HepG2 (cell line): ENCODE data around the gene RALY. TPM values are rescaled to one million over a fixed set of nuclear protein-coding genes. Genes with fewer than 3 reads are reported as not detected.
A peak's percentile ranks its signal among the peaks of the same experiment; 100 is the strongest.

Experiments used
- ATF7 ChIP-seq, 2 experiments: fragments of 450-650 bp in 1 of 2; sonication (generic) in 1 of 2; formaldehyde crosslinking in 1 of 2; IDR thresholded peaks; 2 replicates each; pipeline versions ENCODE4 v1.4.0 to v1.6.1; 2016 to 2020; ENCODE audit warnings: antibody characterized with exemption in 1 of 2, mild to moderate bottlenecking in 1 of 2, missing genetic modification reagents in 1 of 2
- BRCA1 ChIP-seq: sonication (generic); formaldehyde crosslinking; IDR thresholded peaks from 2 replicates; pipeline ENCODE4 v1.4.0; 2020; ENCODE audit warnings: missing genetic modification reagents
- CEBPZ ChIP-seq: IDR thresholded peaks from 2 replicates; pipeline ENCODE4 v1.6.1; 2012; ENCODE audit warnings: low read length, improper control_type of control experiment
- E2F2 ChIP-seq: sonication (generic); formaldehyde crosslinking; IDR thresholded peaks from 2 replicates; pipeline ENCODE4 v1.4.0; 2020; ENCODE audit warnings: missing genetic modification reagents, borderline replicate concordance
- GZF1 ChIP-seq: sonication (generic); formaldehyde crosslinking; IDR thresholded peaks from 2 replicates; pipeline ENCODE4 v1.5.1; 2020; ENCODE audit warnings: mild to moderate bottlenecking, missing genetic modification reagents
- KLF13 ChIP-seq: sonication (generic); formaldehyde crosslinking; IDR thresholded peaks from 2 replicates; pipeline ENCODE4 v1.4.0; 2020; ENCODE audit warnings: mild to moderate bottlenecking, missing genetic modification reagents
- KMT2A ChIP-seq: sonication (generic); formaldehyde crosslinking; IDR thresholded peaks from 2 replicates; pipeline ENCODE4 v1.4.0; 2020; ENCODE audit warnings: missing genetic modification reagents
- MED1 ChIP-seq: sonication (generic); formaldehyde crosslinking; IDR thresholded peaks from 2 replicates; pipeline ENCODE4 v1.4.0; 2020; ENCODE audit warnings: missing genetic modification reagents
- MEIS1 ChIP-seq: sonication (generic); formaldehyde crosslinking; IDR thresholded peaks from 2 replicates; pipeline ENCODE4 v1.9.0; 2021; ENCODE audit warnings: mild to moderate bottlenecking, missing genetic modification reagents, moderate library complexity, borderline replicate concordance
- MNT ChIP-seq: fragments of 450-650 bp; IDR thresholded peaks from 2 replicates; pipeline ENCODE4 v1.6.1; 2016
- MXI1 ChIP-seq: IDR thresholded peaks from 3 replicates; pipeline ENCODE4 v1.6.1; 2012; ENCODE audit warnings: low read depth, low read length, inconsistent platforms, borderline replicate concordance
- NFIC ChIP-seq: IDR thresholded peaks from 2 replicates; pipeline ENCODE4 v1.6.1; 2012; ENCODE audit warnings: mild to moderate bottlenecking, low read length, inconsistent platforms
- PAF1 ChIP-seq: IDR thresholded peaks from 2 replicates; pipeline ENCODE4 v1.6.1; 2016; ENCODE audit warnings: missing genetic modification reagents, missing compliant biosample characterization
- PHF5A ChIP-seq: IDR thresholded peaks from one replicate; pipeline ENCODE4 v1.6.1; 2018; ENCODE audit warnings: low read depth, missing genetic modification reagents; ENCODE audit not compliant: unreplicated experiment
- RBM22 ChIP-seq: fragments of 200-400 bp; formaldehyde crosslinking; optimal IDR thresholded peaks from 2 replicates; pipeline ENCODE3; 2017; ENCODE audit warnings: mild to moderate bottlenecking, low read length, moderate library complexity
- RORA ChIP-seq: sonication (generic); formaldehyde crosslinking; IDR thresholded peaks from 2 replicates; pipeline ENCODE4 v1.5.0; 2020; ENCODE audit warnings: mild to moderate bottlenecking, missing genetic modification reagents, moderate library complexity
- SMC3 ChIP-seq: IDR thresholded peaks from 2 replicates; pipeline ENCODE4 v1.6.1; 2011; ENCODE audit warnings: low read length, improper control_type of control experiment
- ZBTB14 ChIP-seq: sonication (generic); formaldehyde crosslinking; IDR thresholded peaks from 2 replicates; pipeline ENCODE4 v1.4.0; 2020; ENCODE audit warnings: missing genetic modification reagents
- ZFP82 ChIP-seq: sonication (generic); formaldehyde crosslinking; IDR thresholded peaks from 2 replicates; pipeline ENCODE4 v1.5.1; 2020; ENCODE audit warnings: mild to moderate bottlenecking, missing genetic modification reagents, borderline replicate concordance
- ZNF234 ChIP-seq: sonication (generic); formaldehyde crosslinking; conservative IDR thresholded peaks from 2 replicates; pipeline ENCODE4 v1.5.1; 2020; ENCODE audit warnings: mild to moderate bottlenecking, missing genetic modification reagents
- ZNF766 ChIP-seq: sonication (generic); formaldehyde crosslinking; IDR thresholded peaks from 2 replicates; pipeline ENCODE4 v1.5.0; 2020; ENCODE audit warnings: missing genetic modification reagents, borderline replicate concordance
- ZSCAN20 ChIP-seq: sonication (generic); formaldehyde crosslinking; IDR thresholded peaks from 2 replicates; pipeline ENCODE4 v1.4.0; 2020; ENCODE audit warnings: missing genetic modification reagents, mild to moderate bottlenecking, borderline replicate concordance
- polyA plus RNA-seq, 8 experiments: library from polyadenylated mRNA; depleted of rRNA in 3 of 8; stranded (reverse) in 7 of 8; unstranded in 1 of 8; fragments of >200 nt; fragmentation: Illumina TruSeq in 4 of 8; extraction: Trizol in 4 of 8; gene quantifications; 2 replicates each; pipeline versions ENCODE4 v1.2.1 to v1.2.3, GENCODE V29; 2011 to 2016; ENCODE audit warnings: low read depth in 4 of 8, missing spikeins in 1 of 8, mixed read lengths in 1 of 8; ENCODE audit not compliant: insufficient read depth in 1 of 8
- total RNA-seq, 5 experiments: library from RNA; depleted of rRNA; stranded (reverse); fragments of >200 nt; fragmentation: Illumina TruSeq; extraction: Trizol; gene quantifications; 2 replicates each; pipeline ENCODE4 v1.2.3, GENCODE V29; 2016; ENCODE audit warnings: low read depth in 1 of 5

The RALY gene
- total and polyA plus RNA-seq, 2 of the 13 experiments (the other 11 are each of a cell fraction or from before 2014, with no cell fraction given): 178 to 186 TPM

GRCh38 chr20:34111702-34112599 lies 118.2 kb downstream of the RALY start, which contains the start of gene EIF2S2 (continued):
- TF ChIP-seq CEBPZ (no peak), RBM22 (no peak), ZSCAN20 (0 out of 2 replicates have a peak, but pooled peaks have one; percentile 33), MEIS1 (CRISPR knock-in tag) (peak; percentile 96), RORA (CRISPR knock-in tag) (no peak; the same call in 1 of the 2 replicates), BRCA1 (CRISPR knock-in tag) (peak; percentile 99), E2F2 (CRISPR knock-in tag) (peak; percentile 99; the same call in 1 of the 2 replicates), GZF1 (CRISPR knock-in tag) (peak; percentile 71), NFIC (no peak; the same call in 1 of the 2 replicates), ZFP82 (CRISPR knock-in tag) (peak; percentile 100; the same call in 1 of the 2 replicates), KMT2A (CRISPR knock-in tag) (peak; percentile 94), MED1 (CRISPR knock-in tag) (peak; percentile 91), ZNF766 (CRISPR knock-in tag) (peak; percentile 98), SMC3 (no peak; the same call in 1 of the 2 replicates), ZBTB14 (CRISPR knock-in tag) (peak; percentile 66), MNT (peak; percentile 82), MXI1 (peak; percentile 97), ZNF234 (CRISPR knock-in tag) (0 out of 2 replicates have a peak, but pooled peaks have one; percentile 17), PAF1 (CRISPR knock-in tag) (no peak; the same call in 1 of the 2 replicates), KLF13 (CRISPR knock-in tag) (peak; percentile 94; the same call in 1 of the 2 replicates), PHF5A (peak; percentile 78), ATF7 (IDR thresholded peaks at IDR 0.05) (peak; percentile 75), ATF7 (CRISPR knock-in tag; IDR thresholded peaks at IDR 0.05) (peak; percentile 83)
